GM12891 (cell line): ENCODE results near the gene RC3H1.
"Not testable (repeated sequence)": the region's sequence is repeated elsewhere in the genome, so short reads cannot be mapped to it uniquely, and the experiment has no call there.

Experiments used
- DNase-seq: peaks from one replicate; pipeline ENCODE4 v3.0.0; 2011; ENCODE audit warnings: low spot score; ENCODE audit not compliant: insufficient read length
- FAIRE-seq: peaks from 2 replicates; lab custom pipeline; 2011; peaks lifted over from hg19 to GRCh38; lab: Jason Lieb, UNC
- PAX5 ChIP-seq: IDR thresholded peaks from 2 replicates; pipeline ENCODE4 v1.6.1; 2011; ENCODE audit warnings: low read length, moderate library complexity, mild to moderate bottlenecking; ENCODE audit not compliant: insufficient read depth, severe bottlenecking
- POLR2A ChIP-seq: IDR thresholded peaks from 2 replicates; pipeline ENCODE4 v1.6.1; 2011; ENCODE audit warnings: low read depth, low read length, control low read depth
- POLR2AphosphoS5 ChIP-seq: IDR thresholded peaks from 2 replicates; pipeline ENCODE4 v1.6.1; 2011; ENCODE audit warnings: low read depth, low read length, control low read depth
- POU2F2 ChIP-seq: IDR thresholded peaks from 2 replicates; pipeline ENCODE4 v1.6.1; 2011; ENCODE audit warnings: low read depth, mild to moderate bottlenecking, control low read depth, low read length, moderate library complexity
- SPI1 ChIP-seq: IDR thresholded peaks from 2 replicates; pipeline ENCODE4 v1.6.1; 2011; ENCODE audit warnings: low read depth, low read length, control low read depth
- TAF1 ChIP-seq: IDR thresholded peaks from 2 replicates; pipeline ENCODE4 v1.6.1; 2011; ENCODE audit warnings: low read depth, low read length, control low read depth

The RC3H1 gene

DNA sequence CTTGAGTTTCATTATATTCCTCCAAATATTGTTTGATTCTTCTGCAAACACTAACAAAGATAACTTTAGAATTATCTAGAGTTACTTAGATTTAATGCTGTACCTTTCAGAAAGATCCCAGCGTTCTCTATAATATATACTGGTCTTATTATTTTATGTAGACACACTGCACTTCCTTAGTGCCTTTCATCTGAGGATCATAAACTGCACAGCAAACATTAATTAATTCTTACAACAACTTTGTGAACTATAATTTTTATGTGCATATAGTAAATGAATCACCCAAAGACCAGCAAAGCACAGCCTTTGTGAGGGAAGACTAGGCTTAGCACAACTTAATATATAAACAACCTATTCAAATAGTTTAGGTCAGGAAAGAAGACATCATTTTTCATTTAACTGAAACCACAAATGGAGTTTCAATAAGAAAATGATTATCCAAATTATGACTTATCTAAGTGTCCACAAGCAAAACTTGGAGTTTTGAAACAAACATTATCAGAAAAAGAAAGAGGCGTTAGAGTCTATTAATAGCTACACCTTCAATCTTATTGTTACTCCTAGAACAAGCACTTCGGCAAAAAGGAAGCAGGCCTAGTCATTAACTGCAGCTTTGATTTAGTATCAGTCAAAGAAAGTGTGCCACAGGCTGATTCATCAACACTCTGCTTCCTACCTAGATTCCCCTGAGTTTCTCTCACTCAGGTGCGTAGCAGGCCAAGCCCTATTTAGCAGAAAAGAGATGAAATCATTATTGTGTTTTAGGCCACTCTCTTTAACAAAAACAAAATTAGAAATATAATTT is 22.5 kb upstream of the RC3H1 start:
- no peak for TF ChIP-seq POLR2A
- no peak for TF ChIP-seq TAF1
- no peak for TF ChIP-seq PAX5
- no peak for TF ChIP-seq POU2F2
- no peak for TF ChIP-seq SPI1
- no peak for TF ChIP-seq POLR2AphosphoS5
- DNase-seq (no peak), FAIRE-seq (no peak)

DNA sequence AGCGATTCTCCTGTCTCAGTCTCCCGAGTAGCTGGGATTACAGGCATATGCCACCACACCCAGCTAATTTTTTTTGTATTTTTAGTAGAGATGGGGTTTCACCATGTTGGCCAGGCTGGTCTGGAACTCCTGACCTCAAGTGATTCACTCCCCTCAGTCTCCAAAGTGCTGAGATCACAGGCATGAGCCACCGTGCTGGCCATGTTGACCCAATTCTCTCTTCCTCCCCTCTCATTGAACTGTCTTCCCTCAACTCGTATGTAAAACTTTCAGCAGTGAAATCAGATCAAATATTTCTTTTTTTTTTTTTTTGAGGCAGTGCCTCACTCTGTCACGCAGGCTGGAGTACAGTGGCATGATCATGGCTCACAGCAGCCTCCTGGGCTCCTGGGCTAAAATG is 20.4 kb upstream of the RC3H1 start:
- FAIRE-seq, DNase-seq: not testable (repeated sequence)

DNA sequence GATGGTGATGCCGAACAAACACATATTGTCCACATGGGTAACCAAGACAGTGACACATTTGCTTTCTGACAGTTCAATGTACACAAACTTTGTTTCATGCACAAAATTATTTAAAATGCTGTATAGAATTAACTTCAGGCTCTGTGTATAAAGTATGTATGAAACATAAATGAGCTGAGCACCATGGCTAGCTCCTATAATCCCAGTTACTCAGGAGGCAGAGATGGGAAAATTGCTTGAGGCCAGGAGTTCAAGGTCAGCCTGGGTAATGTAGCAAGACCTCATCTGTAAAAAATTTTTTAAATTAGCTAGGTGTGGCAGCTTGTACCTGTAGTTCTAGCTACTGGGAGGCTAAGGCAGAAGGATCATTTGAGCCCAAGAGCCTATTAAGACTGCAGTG is 19.2 kb upstream of the RC3H1 start:
- DNase-seq (no peak), FAIRE-seq (no peak)
- TF ChIP-seq PAX5 (no peak), SPI1 (no peak), POU2F2 (no peak), TAF1 (no peak), POLR2AphosphoS5 (no peak), POLR2A (no peak)

DNA sequence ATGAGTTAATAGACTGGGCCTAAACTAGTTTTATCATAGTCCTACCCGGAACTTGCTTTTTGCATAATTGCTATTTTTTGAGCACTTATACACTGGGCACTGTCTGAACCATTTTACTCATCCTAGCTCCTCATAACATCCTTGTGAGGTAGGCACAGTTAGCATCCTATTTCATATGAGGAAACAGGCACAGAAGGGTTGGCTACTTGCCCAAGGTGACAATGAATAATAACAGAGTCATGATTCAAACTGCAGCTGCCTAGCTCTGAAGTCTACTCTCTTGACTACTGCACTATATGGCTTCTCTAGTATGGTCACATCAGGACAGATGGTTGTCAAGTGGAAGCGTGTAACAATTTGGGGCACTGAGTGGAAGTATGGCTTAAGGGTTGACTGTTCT is 18.2 kb upstream of the RC3H1 start:
- TF ChIP-seq POLR2AphosphoS5 = no peak
- no peak for TF ChIP-seq POU2F2
- TF ChIP-seq TAF1 = no peak
- FAIRE-seq (no peak), DNase-seq (no peak)

DNA sequence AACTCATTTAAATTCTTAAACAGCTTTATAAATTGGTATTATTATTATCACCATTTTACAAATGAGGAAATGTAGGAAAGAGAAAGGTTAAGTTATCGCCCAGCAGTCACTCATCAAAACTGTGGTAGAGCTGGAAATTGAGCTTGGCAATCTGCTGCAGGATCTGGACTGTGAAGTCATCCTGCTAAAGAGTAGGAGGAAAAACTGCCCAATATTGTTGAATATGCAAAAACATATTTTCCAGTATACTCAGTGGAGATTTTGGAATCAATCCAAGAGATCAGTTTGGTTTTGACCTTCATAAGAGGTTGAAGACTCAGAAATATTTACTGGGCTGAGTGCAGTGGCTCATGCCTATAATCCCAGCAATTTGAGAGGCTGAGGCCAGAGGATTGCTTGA is 16.9 kb upstream of the RC3H1 start:
- DNase-seq (no peak), FAIRE-seq (no peak)
- TF ChIP-seq PAX5 (no peak), POLR2AphosphoS5 (no peak), POLR2A (no peak), TAF1 (no peak), POU2F2 (no peak), SPI1 (no peak)

DNA sequence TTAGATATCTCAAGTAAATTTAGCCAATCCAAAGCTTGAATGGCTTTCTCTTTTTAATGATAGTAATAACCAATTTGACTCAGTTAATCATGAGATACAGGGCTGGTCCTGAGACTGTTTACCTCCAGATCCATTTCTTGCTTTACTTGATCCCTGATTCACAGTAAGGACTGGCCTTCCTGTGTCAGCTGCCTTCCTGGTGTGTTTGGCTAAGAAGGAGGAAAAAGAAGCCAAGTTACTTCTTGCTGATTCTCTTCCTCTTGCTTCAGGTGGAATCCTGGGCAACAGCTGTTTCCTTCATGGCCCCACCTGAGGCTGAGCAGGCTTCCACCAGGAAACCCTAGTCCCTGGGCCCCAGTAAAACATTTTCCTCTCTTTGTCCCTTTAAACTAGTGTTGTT is 14.6 kb upstream of the RC3H1 start:
- DNase-seq (no peak), FAIRE-seq (no peak)
- TF ChIP-seq TAF1 = no peak
- no peak for TF ChIP-seq POLR2AphosphoS5
- no peak for TF ChIP-seq POU2F2
- no peak for TF ChIP-seq POLR2A
- no peak for TF ChIP-seq PAX5
- TF ChIP-seq SPI1 = no peak

DNA sequence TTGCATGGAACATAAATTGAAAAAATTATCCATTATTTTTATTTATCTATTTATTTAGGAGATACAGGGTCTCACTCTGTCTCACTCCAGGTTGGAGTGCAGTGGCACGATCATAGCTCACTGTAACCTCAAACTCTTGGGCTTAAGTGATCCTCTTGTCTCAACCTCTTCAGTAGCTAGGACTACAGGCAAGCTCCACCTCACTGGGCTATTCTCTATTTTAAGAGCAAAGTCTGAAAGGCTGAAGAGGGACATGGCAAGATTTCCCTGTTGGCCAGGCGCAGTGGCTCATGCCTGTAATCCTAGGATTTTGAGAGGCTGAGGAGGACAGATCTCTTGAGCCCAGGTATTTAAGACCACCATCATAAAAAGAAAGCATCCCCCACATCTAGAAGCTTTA is 14.0 kb upstream of the RC3H1 start:
- TF ChIP-seq POU2F2 (no peak), POLR2A (no peak), SPI1 (no peak), TAF1 (no peak), POLR2AphosphoS5 (no peak), PAX5 (no peak)

DNA sequence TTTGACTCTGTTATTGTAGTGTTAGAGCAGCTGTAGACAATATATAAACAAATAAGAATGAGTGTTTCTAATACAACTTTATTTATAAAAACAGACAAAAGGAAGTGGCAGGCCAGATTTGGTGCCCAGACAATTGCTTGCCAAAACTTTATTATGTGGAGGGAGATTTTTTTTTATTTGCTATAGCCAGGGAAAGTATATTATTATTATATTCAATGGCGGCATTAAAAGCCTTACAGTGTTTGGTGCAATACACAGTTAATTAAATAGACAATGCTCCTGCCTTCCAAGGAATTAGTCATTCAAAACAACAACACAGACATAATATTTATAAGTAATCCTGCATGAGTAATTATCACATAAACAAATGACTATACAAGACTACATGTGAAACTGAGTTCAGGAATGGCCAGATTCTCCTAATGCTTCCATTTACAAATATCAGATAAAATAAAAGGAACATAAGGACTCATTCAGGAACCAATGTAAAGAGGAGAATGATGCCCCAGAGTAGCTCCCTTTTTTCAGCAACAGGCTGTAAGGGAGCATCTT is 10.6 kb upstream of the RC3H1 start:
- DNase-seq = no peak
- no peak for FAIRE-seq
- TF ChIP-seq POU2F2 (no peak), TAF1 (no peak), PAX5 (no peak), SPI1 (no peak), POLR2AphosphoS5 (no peak), POLR2A (no peak)

More for the DNA sequence above, 14.0 kb upstream of the RC3H1 start:
- DNase-seq (no peak), FAIRE-seq (no peak)

DNA sequence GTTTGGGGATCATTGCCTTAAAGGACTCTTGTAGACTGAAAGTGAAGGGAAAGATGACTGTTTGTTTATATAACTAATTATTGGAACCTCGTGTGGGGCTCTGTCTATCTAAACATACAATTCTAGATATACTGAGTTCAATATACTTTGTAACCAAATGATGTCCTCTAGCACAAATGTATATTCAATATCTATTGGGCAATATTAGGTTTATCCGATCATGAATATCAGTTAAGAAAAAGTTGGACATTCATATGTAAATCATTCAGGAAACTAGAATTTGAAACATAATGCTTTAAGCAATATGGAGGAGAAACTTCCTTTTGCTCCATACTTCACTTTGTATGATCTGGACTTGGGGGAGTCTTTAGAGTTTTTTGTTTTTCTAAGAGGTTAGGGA is 8.9 kb upstream of the RC3H1 start:
- FAIRE-seq (no peak), DNase-seq (no peak)
- TF ChIP-seq PAX5 (no peak), SPI1 (no peak), POU2F2 (no peak), POLR2A (no peak), POLR2AphosphoS5 (no peak), TAF1 (no peak)

DNA sequence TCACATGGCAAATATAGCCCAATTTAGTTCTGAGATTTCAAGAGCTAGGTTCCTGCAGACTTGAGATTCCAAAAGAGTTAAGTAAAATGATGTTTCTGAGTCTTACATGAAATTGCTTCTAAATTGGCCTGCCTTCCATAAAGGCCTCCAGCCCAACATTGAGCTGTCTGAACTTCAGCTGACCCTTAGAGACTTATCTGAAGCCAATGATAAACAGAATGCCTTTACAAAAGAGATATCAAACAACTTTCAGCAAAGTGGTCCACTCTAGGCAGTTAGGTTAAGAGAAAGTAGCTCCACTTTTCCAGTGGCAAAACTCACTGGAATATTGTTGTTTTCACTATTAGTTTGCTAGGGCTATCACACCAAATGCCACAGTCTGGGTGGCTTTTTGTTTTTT is 6.3 kb upstream of the RC3H1 start:
- DNase-seq (no peak), FAIRE-seq (no peak)
- TF ChIP-seq PAX5 (no peak), POLR2AphosphoS5 (no peak), POU2F2 (no peak), TAF1 (no peak), POLR2A (no peak)
